IPS-18c (cell line): ENCODE data around the gene HOTAIR.

ENCODE experiments used
- H3K4me3 ChIP-seq: 2 replicates; pipeline ENCODE4 v1.7.0; 2013; ENCODE audit warnings: low read depth, mild to moderate bottlenecking, low read length, moderate library complexity; ENCODE audit not compliant: insufficient read depth
- H3K9me3 ChIP-seq: one replicate; pipeline ENCODE4 v1.6.1; 2013; ENCODE audit warnings: mild to moderate bottlenecking, low read length, moderate library complexity; ENCODE audit not compliant: control insufficient read depth, insufficient read depth

Gene HOTAIR

DNA sequence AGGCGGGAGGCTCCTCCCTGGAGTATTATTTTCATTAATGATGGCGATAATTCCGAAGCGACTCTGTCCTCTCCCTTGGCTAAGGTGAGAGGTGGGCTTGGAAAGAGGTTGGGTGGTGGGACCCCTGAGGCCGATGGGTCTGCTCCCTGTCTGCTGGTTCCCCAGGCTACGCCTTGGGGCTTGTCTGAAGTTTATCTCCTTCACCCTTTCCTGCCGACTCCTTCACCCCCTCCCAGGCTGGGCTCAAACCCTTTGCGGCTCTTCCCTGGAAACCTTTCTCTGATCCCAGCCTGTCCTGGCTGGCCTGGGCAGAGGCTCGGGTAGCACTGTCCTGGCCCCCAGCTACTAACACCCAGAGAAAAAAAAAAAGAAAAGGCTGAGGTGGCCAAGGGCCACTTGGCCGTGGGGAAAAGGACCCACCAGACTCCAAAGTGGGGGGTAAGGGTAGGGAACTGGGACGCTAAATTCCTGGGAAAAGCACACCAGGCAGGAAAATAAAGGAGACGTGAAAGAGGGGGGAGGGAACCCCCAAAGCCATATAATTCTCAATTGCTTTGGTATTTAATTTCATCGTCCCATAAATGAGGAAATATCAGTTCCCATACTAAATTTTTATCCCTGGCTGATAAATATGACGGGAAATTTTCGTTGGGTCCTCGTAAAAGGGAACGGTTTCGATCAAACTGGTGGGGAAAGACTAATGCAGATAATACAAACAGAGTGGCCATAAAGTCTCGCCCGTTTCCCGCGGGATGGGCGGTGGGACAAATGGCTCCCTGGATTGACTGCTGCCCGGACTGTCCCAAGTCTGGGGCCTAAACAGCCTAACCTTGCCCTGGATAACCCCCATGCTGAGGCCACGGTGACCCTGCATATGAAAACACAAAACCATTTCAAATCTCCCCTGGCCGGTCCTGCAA lies 8.2 kb upstream of the HOTAIR start:
- no peak overlapping the region for H3K4me3 ChIP-seq
- peaks cover 8% of the 10 kb centered on the region for H3K9me3 ChIP-seq

GRCh38 chr12:53981634-53982565 lies 7.1 kb upstream of the HOTAIR start:
- Histone ChIP-seq H3K9me3 (peaks cover 8% of the 10 kb centered on the region), H3K4me3 (no peak overlapping the region)

DNA sequence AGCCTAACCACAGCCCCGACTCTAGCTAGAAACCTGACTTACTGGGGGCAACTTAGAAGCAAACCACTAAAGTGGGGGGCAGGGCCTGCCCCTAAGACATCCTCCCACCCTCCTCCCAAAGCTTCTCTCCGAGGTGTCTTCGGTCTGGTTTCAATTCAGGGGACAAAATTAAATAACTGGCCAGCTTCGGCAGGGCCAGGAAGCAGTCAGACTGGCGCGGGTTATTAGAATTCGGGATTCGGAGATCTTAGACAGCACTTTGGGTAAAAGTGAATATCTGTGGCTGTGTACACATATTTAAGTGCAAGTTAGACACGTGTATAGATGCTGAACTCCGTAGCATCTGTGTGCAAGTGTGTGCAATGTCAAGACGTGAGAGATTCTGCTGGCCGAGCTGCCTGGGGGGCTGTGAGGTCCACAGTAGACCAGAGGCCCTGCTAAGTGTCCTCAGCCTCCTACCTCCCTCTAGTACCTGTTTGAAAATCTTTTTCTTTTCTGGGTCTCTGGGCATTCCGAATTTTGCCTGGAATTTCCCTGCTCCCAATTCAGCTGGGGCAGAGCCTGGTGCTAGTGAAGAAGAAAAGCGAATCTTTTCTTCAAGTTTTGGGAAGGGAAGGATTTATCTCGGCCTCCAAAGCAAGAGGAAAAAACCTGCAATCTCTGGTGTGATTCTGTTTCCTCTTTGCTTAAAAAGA lies 6.2 kb upstream of the HOTAIR start:
- H3K9me3 ChIP-seq, result peaks cover 8% of the 10 kb centered on the region
- H3K4me3 ChIP-seq, result no peak overlapping the region

- H3K9me3 ChIP-seq, result peaks cover 5% of the 10 kb centered on the region
- H3K4me3 ChIP-seq, result no peak overlapping the region
Observed at GRCh38 chr12:53980104-53980801, 5.5 kb upstream of the HOTAIR start.

DNA sequence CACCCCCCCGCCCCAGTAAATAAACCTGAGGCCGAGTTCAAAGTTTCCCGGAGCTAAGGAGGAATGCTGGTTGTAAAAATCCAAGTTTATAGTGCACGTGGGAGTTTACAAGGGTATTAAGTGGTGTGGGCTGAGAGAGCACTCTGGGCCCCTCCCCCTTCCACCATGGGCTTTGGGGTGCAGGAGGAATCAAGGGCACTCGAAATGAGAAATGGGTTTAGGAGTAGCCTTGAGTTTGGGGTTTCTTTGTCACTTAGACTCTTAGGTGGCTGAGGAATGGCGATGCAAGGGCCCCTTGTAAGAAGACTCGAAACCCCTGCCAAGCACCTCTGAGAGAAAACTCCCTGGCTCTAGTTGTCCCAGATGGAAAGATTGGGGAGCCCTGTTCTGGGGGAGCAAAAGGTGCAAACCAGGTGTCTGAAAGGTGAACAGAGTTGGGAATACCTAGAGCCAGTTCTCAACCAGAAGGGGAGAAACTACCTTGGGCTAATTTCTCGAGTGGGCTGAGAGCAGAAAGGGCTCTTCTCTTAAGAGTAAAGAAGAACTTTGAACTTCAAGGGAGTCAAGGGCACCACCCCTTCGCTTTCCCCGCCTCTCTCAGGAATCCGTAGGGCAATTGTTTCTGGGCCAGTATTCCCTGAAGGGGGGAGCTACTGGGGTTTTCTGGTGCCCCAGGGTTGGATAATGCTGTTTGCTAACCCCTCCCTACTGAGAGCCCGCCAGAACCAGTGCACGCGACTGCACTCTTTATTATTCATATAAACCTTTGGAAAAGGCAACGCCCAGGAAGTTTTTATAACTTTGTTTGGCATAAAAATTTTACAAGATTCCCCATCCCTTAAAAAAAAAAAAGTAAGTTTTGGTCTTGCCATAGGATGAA lies 4.0 kb upstream of the HOTAIR start:
- Histone ChIP-seq H3K4me3 (no peak overlapping the region), H3K9me3 (peaks cover 7% of the 10 kb centered on the region)

DNA sequence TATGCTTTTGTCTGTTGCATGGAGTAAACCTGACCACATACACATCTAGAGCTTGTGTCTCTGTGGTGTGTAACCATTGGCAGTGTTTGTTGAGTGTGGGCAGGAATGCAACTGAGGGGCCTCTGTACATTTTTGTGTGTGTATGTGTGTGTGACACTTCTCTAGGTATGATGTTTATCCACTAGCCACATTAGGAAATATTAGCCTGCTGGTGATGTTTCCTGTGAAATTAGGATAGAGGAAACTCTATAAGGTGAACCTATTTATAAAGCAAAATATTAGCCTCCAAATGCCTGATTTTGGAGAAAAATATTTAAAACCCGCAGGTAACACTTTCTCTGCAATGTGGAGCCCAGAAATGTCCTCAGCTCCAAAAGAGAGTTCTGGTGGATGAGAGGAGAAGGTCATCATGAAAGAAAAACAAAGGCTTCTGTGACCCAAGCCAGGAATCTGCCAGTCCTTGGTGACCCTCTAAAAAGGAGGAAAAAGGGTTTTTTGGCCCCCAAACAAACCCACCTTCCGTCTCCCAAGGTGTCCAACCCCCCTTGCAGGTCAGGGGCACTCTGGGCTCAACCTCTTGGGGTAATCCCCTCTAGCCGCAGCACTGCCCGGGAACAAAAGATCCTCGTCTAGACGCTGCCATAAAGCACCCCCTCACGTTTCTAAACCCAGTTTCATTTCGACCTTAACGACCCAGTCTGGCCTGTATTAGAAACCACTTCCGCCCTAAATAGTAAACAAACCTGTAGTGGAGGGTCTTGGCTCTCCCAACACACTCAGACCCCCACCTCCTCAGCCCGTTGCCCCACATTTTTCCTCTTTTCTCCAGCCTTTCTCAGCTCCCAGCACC lies 3.1 kb upstream of the HOTAIR start:
- Histone ChIP-seq H3K9me3 (peaks cover 6% of the 10 kb centered on the region), H3K4me3 (no peak overlapping the region)

DNA sequence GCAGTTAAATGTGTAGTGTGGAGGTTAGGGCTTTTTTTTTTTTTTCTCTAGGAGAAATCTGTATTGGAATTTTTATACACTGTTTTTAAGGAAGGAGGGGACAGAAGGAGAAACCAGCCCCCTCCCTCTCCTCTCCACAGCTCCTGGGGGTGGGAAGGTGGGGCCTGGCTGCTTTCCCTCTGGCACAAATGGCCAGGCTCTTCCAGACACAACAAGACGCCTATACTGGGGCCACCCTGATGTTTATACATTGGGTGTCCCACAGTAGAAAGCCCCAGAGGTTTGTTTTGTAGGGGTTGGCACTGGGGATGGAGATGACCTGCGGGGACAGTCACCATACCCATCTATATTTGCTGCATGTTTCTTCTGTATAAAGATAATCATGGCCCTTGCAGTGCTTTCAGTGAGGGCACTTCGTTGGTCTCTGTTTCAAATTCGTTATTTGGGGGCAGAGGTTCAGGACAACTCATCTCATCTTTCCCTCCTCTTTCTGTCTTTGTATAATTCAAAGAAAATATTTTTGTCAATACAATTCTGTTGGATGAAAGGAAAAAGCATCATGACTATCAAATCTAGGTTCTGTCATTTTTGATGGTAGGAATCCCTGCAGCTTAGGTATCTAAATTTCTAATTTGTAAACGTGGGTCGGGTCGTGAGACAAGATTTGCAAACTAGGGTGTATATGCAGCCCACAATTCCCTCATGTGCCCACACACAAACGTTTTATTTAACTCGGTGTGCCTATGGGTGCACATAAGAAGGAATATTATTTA lies 2.3 kb upstream of the HOTAIR start:
- Histone ChIP-seq H3K4me3 (no peak overlapping the region), H3K9me3 (peaks cover 4% of the 10 kb centered on the region)

DNA sequence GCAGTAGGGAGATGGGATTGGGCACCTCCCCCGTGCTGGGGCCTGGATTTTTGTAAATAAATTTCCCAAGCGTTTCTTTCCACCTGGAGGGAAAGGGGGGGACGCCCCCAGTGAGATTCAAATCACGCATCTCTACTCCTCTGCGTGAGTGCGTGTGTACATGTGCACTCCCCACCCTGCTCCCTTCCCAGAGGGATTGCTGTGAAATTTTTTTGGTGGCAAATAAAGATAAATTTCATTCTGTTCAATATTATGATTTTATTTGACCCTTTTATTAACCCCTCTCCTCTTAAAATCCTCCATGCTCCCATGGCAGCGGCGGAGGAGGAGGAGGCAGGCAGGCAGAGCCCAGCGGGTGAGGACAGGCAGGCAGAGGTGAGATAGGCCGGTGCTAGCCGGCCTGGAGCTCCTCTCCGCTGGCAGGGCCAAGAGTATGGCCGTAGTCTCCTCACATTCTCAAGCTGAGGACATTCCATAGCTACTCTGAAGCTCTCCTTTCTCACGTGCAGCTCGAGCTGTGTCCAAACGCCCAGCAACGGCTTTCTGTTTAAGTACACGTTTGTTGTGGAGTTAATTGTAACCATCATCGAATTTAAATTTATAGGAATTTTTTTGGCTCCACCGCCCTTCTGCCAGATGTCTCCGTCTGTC lies 1.5 kb upstream of the HOTAIR start:
- Histone ChIP-seq H3K9me3 (peaks cover 4% of the 10 kb centered on the region), H3K4me3 (no peak overlapping the region)

- Histone ChIP-seq H3K9me3 (peaks cover 4% of the 10 kb centered on the region), H3K4me3 (no peak overlapping the region)
Observed at GRCh38 chr12:53975479-53976152, 862 bp upstream of the HOTAIR start.

- peaks cover 4% of the 10 kb centered on the region for H3K9me3 ChIP-seq
- H3K4me3 ChIP-seq, result no peak overlapping the region
Observed at GRCh38 chr12:53975064-53975471, 314 bp upstream of the HOTAIR start.

- peaks cover 4% of the 10 kb centered on the region for H3K9me3 ChIP-seq
- H3K4me3 ChIP-seq, result no peak overlapping the region
Observed at GRCh38 chr12:53973236-53974042, 1.3 kb downstream of the HOTAIR start.

- peaks cover 4% of the 10 kb centered on the region for H3K9me3 ChIP-seq
- H3K4me3 ChIP-seq, result no peak within 1 kb of the TSS
Observed at GRCh38 chr12:53972722-53973235, 2.0 kb downstream of the HOTAIR start, which contains the start of gene HOXC11. Gene HOXC11 (plus strand): TSS chr12:53973126. CDS start chr12:53973242, 116 bp downstream.
